ENCODE data around the gene LCK. TPM values are rescaled to one million over a fixed set of nuclear protein-coding genes. Genes with fewer than 3 reads are reported as not detected.
"Not testable (repeated sequence)": the region's sequence is repeated elsewhere in the genome, so short reads cannot be mapped to it uniquely, and the experiment has no call there.

Gene LCK
- polyA plus RNA-seq, 3 donors: 0.15 to 2.2 (median 1.7) TPM

GRCh38 chr1:32257227-32257508 is 6.1 kb downstream of the LCK start:
- H3K36me3 ChIP-seq (replicated peaks in 1 of 2; ENCODE audit: control insufficient read depth in 1 of 2, insufficient read depth in 2 of 2, low read length in 2 of 2): no peaks in the 10 kb centered on the region
- peaks cover 3% of the 10 kb centered on the region for H3K4me1 Mint-ChIP-seq
- no peaks in the 10 kb centered on the region for H4K20me1 ChIP-seq (ENCODE audit: insufficient read depth, low read length)
- H3K27me3 ChIP-seq (ENCODE audit: control insufficient read depth in 2 of 2, insufficient read depth in 2 of 2, low read length in 2 of 2): no peaks in the 10 kb centered on the region
- DNase-seq: no peak
- WGBS (ENCODE audit: insufficient coverage): 98% methylated on average over 4 of the region's 6 CpGs
- no peaks in the 10 kb centered on the region for H3K79me2 ChIP-seq (ENCODE audit: insufficient read depth, low read length)
- H3K9ac ChIP-seq (ENCODE audit: insufficient read depth, low read length, poor library complexity, severe bottlenecking): no peak overlapping the region
- no peak overlapping the region for H2AFZ ChIP-seq (ENCODE audit: insufficient read depth, low read depth, low read length, poor library complexity, severe bottlenecking)
- H3K4me1 ChIP-seq (ENCODE audit: control insufficient read depth in 1 of 2, insufficient read depth in 2 of 2, low read length in 2 of 2): peaks cover under 1 to 4% of the 10 kb centered on the region in 2 donors
- H3K27ac Mint-ChIP-seq: no peak overlapping the region
- intact Hi-C loops (cut with micrococcal nuclease): no loop called here
- no peak overlapping the region for H3K4me3 Mint-ChIP-seq
- H3K4me2 ChIP-seq (replicated peaks; ENCODE audit: extremely low read depth, low read length, poor library complexity, severe bottlenecking): no peak overlapping the region
- H3K9me3 Mint-ChIP-seq: no peaks in the 10 kb centered on the region
- no peaks in the 10 kb centered on the region for H3K9me3 ChIP-seq (replicated peaks in 1 of 2; ENCODE audit: control insufficient read depth in 1 of 2, insufficient read depth in 1 of 2, low read length in 2 of 2)
- TF ChIP-seq CTCF (IDR thresholded peaks at IDR 0.05): no peak
- no peak overlapping the region for H3K27ac ChIP-seq (ENCODE audit: low read depth in 1 of 2, low read length in 2 of 2)
- H3K4me3 ChIP-seq (replicated peaks in 1 of 3; ENCODE audit: low read depth in 2 of 3, low read length in 3 of 3): no peak overlapping the region
- peaks cover 0 to 9% (median 2%) of the 10 kb centered on the region in 3 donors for H3K27me3 Mint-ChIP-seq (ENCODE audit: low read depth in 3 of 3)
- no peaks in the 10 kb centered on the region for H3K36me3 Mint-ChIP-seq

- H3K4me2 ChIP-seq (replicated peaks; ENCODE audit: extremely low read depth, low read length, poor library complexity, severe bottlenecking); H3K4me3 ChIP-seq (replicated peaks in 1 of 3; ENCODE audit: low read depth in 2 of 3, low read length in 3 of 3); H3K36me3 Mint-ChIP-seq; H3K9ac ChIP-seq (ENCODE audit: insufficient read depth, low read length, poor library complexity, severe bottlenecking); H3K27ac ChIP-seq (ENCODE audit: low read depth in 1 of 2, low read length in 2 of 2); H3K36me3 ChIP-seq (replicated peaks in 1 of 2; ENCODE audit: control insufficient read depth in 1 of 2, insufficient read depth in 2 of 2, low read length in 2 of 2); H3K27me3 ChIP-seq (ENCODE audit: control insufficient read depth in 2 of 2, insufficient read depth in 2 of 2, low read length in 2 of 2); H3K4me3 Mint-ChIP-seq; intact Hi-C loops (cut with micrococcal nuclease); H3K79me2 ChIP-seq (ENCODE audit: insufficient read depth, low read length); H4K20me1 ChIP-seq (ENCODE audit: insufficient read depth, low read length); H3K9me3 Mint-ChIP-seq; H3K9me3 ChIP-seq (replicated peaks in 1 of 2; ENCODE audit: control insufficient read depth in 1 of 2, insufficient read depth in 1 of 2, low read length in 2 of 2); DNase-seq; H3K27me3 Mint-ChIP-seq (ENCODE audit: low read depth in 3 of 3); H2AFZ ChIP-seq (ENCODE audit: insufficient read depth, low read depth, low read length, poor library complexity, severe bottlenecking): not testable (repeated sequence)
- 100% methylated on average over 1 of the region's 4 CpGs for WGBS (ENCODE audit: insufficient coverage)
- H3K27ac Mint-ChIP-seq: peak overlapping the region in 1 of 7 donors; percentile 18
- H3K4me1 ChIP-seq (ENCODE audit: control insufficient read depth in 1 of 2, insufficient read depth in 2 of 2, low read length in 2 of 2): peaks cover 11 to 14% of the 10 kb centered on the region in 2 donors
- H3K4me1 Mint-ChIP-seq: peaks cover 20% of the 10 kb centered on the region
These were observed 12.2 kb downstream of the LCK start for GRCh38 chr1:32263236-32263593.
